ENCODE data around the gene KICS2.
"Not testable (repeated sequence)": the region's sequence is repeated elsewhere in the genome, so short reads cannot be mapped to it uniquely, and the experiment has no call there.

The KICS2 gene

GRCh38 chr12:64219145-64219544 is 3.0 kb downstream of the KICS2 start:
- no peak for TF ChIP-seq CTCF (IDR thresholded peaks at IDR 0.05; ENCODE audit: insufficient read depth, low read depth, low read length, missing control alignments)
- no peak for DNase-seq (ENCODE audit: low read depth)
- no peak overlapping the region for H3K4me3 ChIP-seq (ENCODE audit: low read depth, low read length)

GRCh38 chr12:64218597-64218996 is 3.5 kb downstream of the KICS2 start:
- no peak for TF ChIP-seq CTCF (IDR thresholded peaks at IDR 0.05; ENCODE audit: insufficient read depth, low read depth, low read length, missing control alignments)
- no peak for DNase-seq (ENCODE audit: low read depth)
- H3K4me3 ChIP-seq (ENCODE audit: low read depth, low read length), result no peak overlapping the region

- not testable (repeated sequence) for DNase-seq (ENCODE audit: low read depth); H3K4me3 ChIP-seq (ENCODE audit: low read depth, low read length)
These were observed 4.5 kb downstream of the KICS2 start for GRCh38 chr12:64217643-64218042.

GRCh38 chr12:64216239-64216638 is 5.9 kb downstream of the KICS2 start:
- TF ChIP-seq CTCF (IDR thresholded peaks at IDR 0.05; ENCODE audit: insufficient read depth, low read depth, low read length, missing control alignments), result no peak
- DNase-seq (ENCODE audit: low read depth), result no peak
- H3K4me3 ChIP-seq (ENCODE audit: low read depth, low read length), result no peak overlapping the region

- DNase-seq (ENCODE audit: low read depth), result no peak
- no peak for TF ChIP-seq CTCF (IDR thresholded peaks at IDR 0.05; ENCODE audit: insufficient read depth, low read depth, low read length, missing control alignments)
These were observed 9.9 kb downstream of the KICS2 start for GRCh38 chr12:64212119-64212746.

GRCh38 chr12:64207453-64207852 is 14.6 kb downstream of the KICS2 start:
- TF ChIP-seq CTCF (IDR thresholded peaks at IDR 0.05; ENCODE audit: insufficient read depth, low read depth, low read length, missing control alignments), result no peak
- no peak overlapping the region for H3K4me3 ChIP-seq (ENCODE audit: low read depth, low read length)
- no peak for DNase-seq (ENCODE audit: low read depth)

More at GRCh38 chr12:64212119-64212746, 9.9 kb downstream of the KICS2 start:
- H3K4me3 ChIP-seq (ENCODE audit: low read depth, low read length), result no peak overlapping the region

GRCh38 chr12:64205542-64205941 is 16.6 kb downstream of the KICS2 start:
- H3K4me3 ChIP-seq (ENCODE audit: low read depth, low read length), result no peak overlapping the region
- no peak for DNase-seq (ENCODE audit: low read depth)
- no peak for TF ChIP-seq CTCF (IDR thresholded peaks at IDR 0.05; ENCODE audit: insufficient read depth, low read depth, low read length, missing control alignments)

Measured in GM12865 (cell line).